GM06990 (cell line): Measurements from ENCODE around the gene CALB2.

Experiments
- DNase-seq: peaks from one replicate; pipeline ENCODE4 v3.0.0-alpha.2; 2011; ENCODE audit not compliant: insufficient read length; ENCODE audit errors: extremely low read depth
- H3K27me3 ChIP-seq: replicated peaks from 2 replicates; pipeline ENCODE4 v1.6.0; 2011; ENCODE audit warnings: low read length; ENCODE audit not compliant: control insufficient read depth, insufficient read depth
- H3K36me3 ChIP-seq: 2 replicates; pipeline ENCODE4 v1.5.1; 2011; ENCODE audit warnings: low read length; ENCODE audit not compliant: control insufficient read depth, insufficient read depth
- H3K4me3 ChIP-seq: replicated peaks from 2 replicates; pipeline ENCODE4 v1.5.1; 2011; ENCODE audit warnings: low read depth, mild to moderate bottlenecking, control low read depth, low read length
- TF ChIP-seq, protein P1 (sequence below): IDR thresholded peaks from 2 replicates; pipeline ENCODE4 v1.5.1; 2011; ENCODE audit warnings: low read length, control low read depth, mild to moderate bottlenecking, inconsistent platforms; ENCODE audit not compliant: insufficient read depth, poor library complexity, severe bottlenecking

The CALB2 gene

DNA sequence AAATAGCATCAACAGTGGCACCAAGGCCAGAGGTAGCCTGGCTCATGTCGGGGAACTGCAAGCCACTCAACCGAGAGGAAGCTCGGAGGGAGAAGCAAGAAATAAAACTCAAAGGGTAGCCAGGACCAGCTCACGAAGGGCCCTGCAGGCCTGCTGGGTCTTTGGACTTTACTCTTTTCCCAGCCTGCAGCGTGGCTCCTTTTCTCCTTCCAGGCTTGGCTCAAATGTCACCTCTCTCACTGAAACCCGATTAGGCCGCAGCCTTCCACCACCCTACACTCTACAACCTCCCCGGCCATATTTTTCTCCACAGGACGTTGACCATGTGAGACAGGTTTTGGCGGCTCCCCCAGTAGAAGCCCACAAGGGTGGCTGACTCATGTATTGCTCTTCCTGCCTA, 38.1 kb downstream of the CALB2 start:
- Histone ChIP-seq H3K36me3 (no peaks in the 10 kb centered on the region), H3K4me3 (no peak overlapping the region), H3K27me3 (no peaks in the 10 kb centered on the region; the same call in none of the 2 replicates)
- DNase-seq: no peak
- TF ChIP-seq, protein P1, sequence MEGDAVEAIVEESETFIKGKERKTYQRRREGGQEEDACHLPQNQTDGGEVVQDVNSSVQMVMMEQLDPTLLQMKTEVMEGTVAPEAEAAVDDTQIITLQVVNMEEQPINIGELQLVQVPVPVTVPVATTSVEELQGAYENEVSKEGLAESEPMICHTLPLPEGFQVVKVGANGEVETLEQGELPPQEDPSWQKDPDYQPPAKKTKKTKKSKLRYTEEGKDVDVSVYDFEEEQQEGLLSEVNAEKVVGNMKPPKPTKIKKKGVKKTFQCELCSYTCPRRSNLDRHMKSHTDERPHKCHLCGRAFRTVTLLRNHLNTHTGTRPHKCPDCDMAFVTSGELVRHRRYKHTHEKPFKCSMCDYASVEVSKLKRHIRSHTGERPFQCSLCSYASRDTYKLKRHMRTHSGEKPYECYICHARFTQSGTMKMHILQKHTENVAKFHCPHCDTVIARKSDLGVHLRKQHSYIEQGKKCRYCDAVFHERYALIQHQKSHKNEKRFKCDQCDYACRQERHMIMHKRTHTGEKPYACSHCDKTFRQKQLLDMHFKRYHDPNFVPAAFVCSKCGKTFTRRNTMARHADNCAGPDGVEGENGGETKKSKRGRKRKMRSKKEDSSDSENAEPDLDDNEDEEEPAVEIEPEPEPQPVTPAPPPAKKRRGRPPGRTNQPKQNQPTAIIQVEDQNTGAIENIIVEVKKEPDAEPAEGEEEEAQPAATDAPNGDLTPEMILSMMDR: no peak

DNA sequence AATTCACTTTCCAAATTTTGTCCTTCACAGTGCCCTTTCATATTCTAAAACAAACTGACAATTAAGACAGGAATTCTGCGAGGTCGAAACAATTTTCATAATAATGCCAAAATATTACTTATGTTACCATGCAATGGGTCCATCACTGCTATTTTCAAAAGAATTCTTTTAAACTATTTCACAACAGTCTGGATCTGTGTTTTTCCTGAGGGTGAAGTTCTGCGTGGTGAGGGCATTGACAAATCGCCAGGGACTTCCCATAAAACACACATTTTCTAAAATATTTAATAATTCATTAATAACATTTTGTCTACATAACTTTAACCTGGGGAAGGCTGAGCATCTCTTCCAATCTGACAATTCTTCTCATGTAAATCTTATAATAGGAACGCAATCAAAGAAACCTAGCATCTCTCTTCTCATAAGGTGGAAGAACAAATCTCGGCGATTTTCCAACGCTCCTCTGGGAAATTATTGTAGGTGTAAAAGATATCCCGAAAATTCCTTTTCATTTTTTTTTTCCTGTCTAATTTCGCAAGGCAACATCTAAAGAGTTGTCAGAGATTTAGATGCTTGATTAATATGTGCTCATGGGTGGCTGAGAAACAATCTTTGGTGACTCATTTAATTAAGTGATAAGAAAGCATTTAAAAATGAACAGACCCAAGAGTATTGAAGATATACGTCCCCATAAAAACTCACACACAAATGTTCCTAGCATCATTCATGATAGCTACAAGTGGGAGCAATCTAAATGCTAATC, 41.5 kb downstream of the CALB2 start:
- Histone ChIP-seq H3K4me3 (no peak overlapping the region), H3K36me3 (no peaks in the 10 kb centered on the region), H3K27me3 (no peaks in the 10 kb centered on the region; the same call in none of the 2 replicates)
- DNase-seq: no peak
- TF ChIP-seq, protein P1: no peak

DNA sequence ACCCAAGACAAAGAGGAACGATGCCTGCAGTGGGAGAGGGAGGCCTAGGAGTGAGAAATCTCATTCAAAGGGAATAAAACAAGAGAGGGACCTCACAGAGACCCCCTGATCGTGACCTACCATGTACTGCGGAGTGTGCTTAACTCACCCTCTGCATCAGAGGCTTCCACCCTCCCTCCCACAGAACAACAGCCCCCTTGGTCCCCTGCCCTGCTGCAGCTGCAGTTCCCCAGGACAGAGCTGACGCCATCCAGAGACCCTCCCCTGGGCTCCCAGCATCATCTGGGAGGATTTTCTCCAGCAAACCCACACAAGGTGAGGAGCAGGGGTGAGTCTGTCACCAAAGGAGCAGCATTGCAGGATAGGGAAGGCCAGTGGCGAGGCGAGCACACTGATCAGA, 43.5 kb downstream of the CALB2 start:
- H3K36me3 ChIP-seq: no peaks in the 10 kb centered on the region
- no peak for DNase-seq
- no peak overlapping the region for H3K4me3 ChIP-seq
- no peaks in the 10 kb centered on the region; the same call in none of the 2 replicates for H3K27me3 ChIP-seq
- TF ChIP-seq, protein P1: no peak

GRCh38 chr16:71402674-71403073, 44.2 kb downstream of the CALB2 start:
- no peaks in the 10 kb centered on the region; the same call in 1 of the 2 replicates for H3K27me3 ChIP-seq
- no peaks in the 10 kb centered on the region for H3K36me3 ChIP-seq
- DNase-seq: no peak
- H3K4me3 ChIP-seq: no peak overlapping the region
- TF ChIP-seq, protein P1: no peak

DNA sequence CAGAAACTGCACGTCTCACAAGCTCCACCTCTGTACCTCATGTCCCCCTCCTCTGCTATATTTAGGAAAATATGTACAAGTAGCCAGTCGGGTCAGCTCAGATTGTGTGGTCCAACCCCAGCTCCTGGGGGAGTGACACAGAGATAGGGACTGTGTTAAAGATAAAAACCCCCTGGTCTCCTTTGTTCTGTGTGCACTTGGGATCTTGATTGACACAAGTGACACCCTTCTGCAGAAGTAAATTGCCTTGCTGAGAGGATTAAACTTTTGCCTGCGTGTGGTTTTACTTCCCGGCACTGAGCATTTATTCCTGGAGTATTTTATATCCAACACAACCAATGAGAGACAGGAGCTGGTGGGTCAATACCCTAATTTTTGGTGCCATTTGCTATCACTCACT, 45.8 kb downstream of the CALB2 start:
- no peak for DNase-seq
- TF ChIP-seq, protein P1: no peak
- Histone ChIP-seq H3K36me3 (no peaks in the 10 kb centered on the region), H3K4me3 (no peak overlapping the region), H3K27me3 (peaks cover 2% of the 10 kb centered on the region)

DNA sequence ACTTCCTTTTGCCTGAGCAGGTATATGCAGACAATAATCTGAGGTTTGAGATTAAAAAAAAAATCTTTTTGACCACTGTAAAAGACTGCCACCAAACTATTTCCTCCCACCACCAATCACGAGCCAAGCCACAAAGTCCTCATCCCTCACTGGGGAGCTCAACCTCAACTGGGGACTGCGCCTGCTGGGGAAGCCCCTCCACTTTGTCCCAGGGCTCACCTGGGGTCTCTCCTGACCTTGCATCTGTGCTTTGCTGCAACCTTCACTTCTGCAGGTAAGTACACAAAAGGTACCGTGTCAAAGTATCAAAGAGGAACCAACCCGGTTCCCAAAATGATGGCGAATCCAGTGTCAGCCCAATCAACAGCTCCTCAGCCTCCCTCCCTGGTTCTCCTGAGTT, 47.8 kb downstream of the CALB2 start:
- DNase-seq: no peak
- Histone ChIP-seq H3K27me3 (peaks cover 3% of the 10 kb centered on the region), H3K36me3 (no peaks in the 10 kb centered on the region), H3K4me3 (no peak overlapping the region)
- TF ChIP-seq, protein P1: no peak
